Upper lobe of left lung (tissue), 4 donors: ENCODE data around the gene PBRM1.

ENCODE experiments used
- CTCF ChIP-seq, 6 experiments: fragments of 450-650 bp in 4 of 6; fragments of 200-600 bp in 2 of 6; sonication (generic) in 2 of 6; IDR thresholded peaks; one replicate each; pipeline ENCODE4 v1.5.1; 2016 to 2019; ENCODE audit warnings: antibody characterized with exemption in 6 of 6
- EP300 ChIP-seq, 4 donors: sonication (generic); formaldehyde crosslinking; IDR thresholded peaks; one replicate each; pipeline ENCODE4 v1.5.1; 2017; ENCODE audit warnings: antibody characterized with exemption in 4 of 4, control low read depth in 2 of 4
- POLR2A ChIP-seq, 4 donors: fragments of 450-650 bp; IDR thresholded peaks; one replicate each; pipeline ENCODE4 v1.5.1; 2016 to 2017; ENCODE audit warnings: antibody characterized with exemption in 4 of 4, mild to moderate bottlenecking in 2 of 4
- POLR2AphosphoS5 ChIP-seq, 2 donors: sonication (generic); formaldehyde crosslinking; IDR thresholded peaks; one replicate each; pipeline ENCODE4 v1.5.1; 2017; ENCODE audit warnings: antibody characterized with exemption in 2 of 2

DNA sequence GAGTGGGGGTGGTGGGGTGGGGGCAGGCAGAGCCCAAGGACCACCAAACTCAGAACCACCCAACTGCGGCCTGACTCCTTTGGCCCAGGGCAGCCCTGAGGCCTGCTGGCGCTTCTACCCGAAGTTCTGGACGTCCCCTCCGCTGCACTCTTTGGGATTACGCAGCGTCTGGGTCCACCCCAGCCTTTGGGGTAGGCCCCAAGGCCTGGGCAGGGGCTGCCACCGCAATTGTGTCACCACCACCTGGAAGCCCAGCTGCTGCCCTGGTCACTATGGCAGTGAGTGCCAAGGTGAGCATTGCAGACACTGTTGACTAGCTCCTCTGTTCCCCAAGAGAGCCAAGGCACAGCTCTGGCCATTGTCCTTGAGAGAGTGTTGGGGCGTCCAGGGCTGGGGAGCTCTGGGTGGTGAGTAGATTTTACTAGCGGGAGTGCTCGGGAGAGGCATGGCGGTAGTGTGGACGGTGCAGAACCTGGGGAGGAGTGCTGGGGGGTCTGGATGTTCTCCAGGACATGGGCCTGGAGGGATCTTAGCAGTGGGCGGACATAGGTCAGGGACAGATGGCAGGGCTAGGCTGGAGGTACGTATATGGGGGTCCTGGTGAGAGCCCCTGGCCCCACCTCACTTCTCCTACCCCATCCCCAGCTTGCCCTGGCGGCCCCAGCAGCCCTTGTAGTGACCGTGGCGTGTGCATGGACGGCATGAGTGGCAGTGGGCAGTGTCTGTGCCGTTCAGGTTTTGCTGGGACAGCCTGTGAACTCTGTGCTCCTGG, 164.8 kb downstream of the PBRM1 start:
- no peak for TF ChIP-seq POLR2A (IDR thresholded peaks at IDR 0.05)
- no peak for TF ChIP-seq CTCF (IDR thresholded peaks at IDR 0.05)
- TF ChIP-seq EP300 (IDR thresholded peaks at IDR 0.05): no peak
- TF ChIP-seq POLR2AphosphoS5 (IDR thresholded peaks at IDR 0.05): no peak
